Astrocyte (in vitro differentiated cells and primary cell): ENCODE results near the gene REXO2.

Source experiments
- EZH2 ChIP-seq: IDR thresholded peaks from 2 replicates; pipeline ENCODE4 v1.6.1; 2012; ENCODE audit warnings: mild to moderate bottlenecking, low read length, inconsistent platforms; ENCODE audit not compliant: insufficient read depth
- TF ChIP-seq, protein P1 (sequence below): IDR thresholded peaks from 2 replicates; pipeline ENCODE4 v1.5.1; 2011; ENCODE audit warnings: low read depth, mild to moderate bottlenecking, inconsistent platforms, low read length, moderate library complexity; ENCODE audit not compliant: insufficient read depth

GRCh38 chr11:114442536-114442935 is 3.3 kb downstream of the REXO2 start:
- TF ChIP-seq, protein P1, sequence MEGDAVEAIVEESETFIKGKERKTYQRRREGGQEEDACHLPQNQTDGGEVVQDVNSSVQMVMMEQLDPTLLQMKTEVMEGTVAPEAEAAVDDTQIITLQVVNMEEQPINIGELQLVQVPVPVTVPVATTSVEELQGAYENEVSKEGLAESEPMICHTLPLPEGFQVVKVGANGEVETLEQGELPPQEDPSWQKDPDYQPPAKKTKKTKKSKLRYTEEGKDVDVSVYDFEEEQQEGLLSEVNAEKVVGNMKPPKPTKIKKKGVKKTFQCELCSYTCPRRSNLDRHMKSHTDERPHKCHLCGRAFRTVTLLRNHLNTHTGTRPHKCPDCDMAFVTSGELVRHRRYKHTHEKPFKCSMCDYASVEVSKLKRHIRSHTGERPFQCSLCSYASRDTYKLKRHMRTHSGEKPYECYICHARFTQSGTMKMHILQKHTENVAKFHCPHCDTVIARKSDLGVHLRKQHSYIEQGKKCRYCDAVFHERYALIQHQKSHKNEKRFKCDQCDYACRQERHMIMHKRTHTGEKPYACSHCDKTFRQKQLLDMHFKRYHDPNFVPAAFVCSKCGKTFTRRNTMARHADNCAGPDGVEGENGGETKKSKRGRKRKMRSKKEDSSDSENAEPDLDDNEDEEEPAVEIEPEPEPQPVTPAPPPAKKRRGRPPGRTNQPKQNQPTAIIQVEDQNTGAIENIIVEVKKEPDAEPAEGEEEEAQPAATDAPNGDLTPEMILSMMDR = no peak
- no peak for TF ChIP-seq EZH2
